Astrocyte (in vitro differentiated cells and primary cell): ENCODE data around the gene IL19. TPM values are rescaled to one million over a fixed set of nuclear protein-coding genes. Genes with fewer than 3 reads are reported as not detected.

ENCODE experiments used
- DNase-seq: peaks from one replicate; pipeline ENCODE4 v3.0.0-alpha.2; 2010; ENCODE audit warnings: low read depth
- FAIRE-seq: peaks from 2 replicates; lab custom pipeline; 2011; peaks lifted over from hg19 to GRCh38; lab: Jason Lieb, UNC
- H2AFZ ChIP-seq: 2 replicates; pipeline ENCODE4 v1.6.0; 2012; ENCODE audit warnings: low read depth, low read length, inconsistent platforms
- H3K27ac ChIP-seq: 2 replicates; pipeline ENCODE4 v1.5.1; 2011; ENCODE audit warnings: low read depth, low read length, inconsistent platforms
- H3K27me3 ChIP-seq: 2 replicates; pipeline ENCODE4 v1.6.0; 2011; ENCODE audit warnings: low read length, inconsistent platforms; ENCODE audit not compliant: insufficient read depth
- H3K36me3 ChIP-seq: 2 replicates; pipeline ENCODE4 v1.5.1; 2011; ENCODE audit warnings: low read length, inconsistent platforms; ENCODE audit not compliant: insufficient read depth
- H3K4me1 ChIP-seq: 2 replicates; pipeline ENCODE4 v1.5.1; 2011; ENCODE audit warnings: low read length, inconsistent platforms; ENCODE audit not compliant: insufficient read depth
- H3K4me2 ChIP-seq: 2 replicates; pipeline ENCODE4 v1.6.0; 2012; ENCODE audit warnings: low read length, inconsistent platforms
- H3K4me3 ChIP-seq: 2 replicates; pipeline ENCODE4 v1.5.1; 2011; ENCODE audit warnings: low read depth, mild to moderate bottlenecking, low read length, inconsistent platforms; ENCODE audit not compliant: insufficient read depth
- H3K79me2 ChIP-seq: 2 replicates; pipeline ENCODE4 v1.6.0; 2012; ENCODE audit warnings: mild to moderate bottlenecking, low read length, inconsistent platforms; ENCODE audit not compliant: insufficient read depth
- H3K9ac ChIP-seq: 2 replicates; pipeline ENCODE4 v1.6.0; 2012; ENCODE audit warnings: mild to moderate bottlenecking, low read length, inconsistent platforms
- H3K9me3 ChIP-seq: 2 replicates; pipeline ENCODE4 v1.5.1; 2012; ENCODE audit warnings: low read depth, mild to moderate bottlenecking, low read length, inconsistent platforms; ENCODE audit not compliant: insufficient read depth
- H4K20me1 ChIP-seq: 2 replicates; pipeline ENCODE4 v1.6.0; 2012; ENCODE audit warnings: low read length, inconsistent platforms; ENCODE audit not compliant: insufficient read depth
- H3K27ac Mint-ChIP-seq: one replicate; pipeline ENCODE4 v1.8.0; 2021; ENCODE audit warnings: mild to moderate bottlenecking, mixed read lengths; ENCODE audit not compliant: unreplicated experiment
- H3K27me3 Mint-ChIP-seq: one replicate; pipeline ENCODE4 v1.8.0; 2021; ENCODE audit warnings: low read depth, mixed read lengths; ENCODE audit not compliant: unreplicated experiment
- H3K36me3 Mint-ChIP-seq: one replicate; pipeline ENCODE4 v1.8.0; 2021; ENCODE audit warnings: low read depth, mixed read lengths; ENCODE audit not compliant: unreplicated experiment
- H3K4me1 Mint-ChIP-seq: one replicate; pipeline ENCODE4 v1.8.0; 2021; ENCODE audit warnings: low read depth, mixed read lengths; ENCODE audit not compliant: unreplicated experiment
- H3K4me3 Mint-ChIP-seq: one replicate; pipeline ENCODE4 v1.8.0; 2021; ENCODE audit warnings: mild to moderate bottlenecking, moderate library complexity, mixed read lengths; ENCODE audit not compliant: unreplicated experiment
- H3K9me3 Mint-ChIP-seq: one replicate; pipeline ENCODE4 v1.8.0; 2021; ENCODE audit warnings: mild to moderate bottlenecking, mixed read lengths; ENCODE audit not compliant: unreplicated experiment
- CTCF ChIP-seq: IDR thresholded peaks from 2 replicates; pipeline ENCODE4 v1.5.1; 2011; ENCODE audit warnings: low read depth, mild to moderate bottlenecking, inconsistent platforms, low read length, moderate library complexity; ENCODE audit not compliant: insufficient read depth
- EZH2 ChIP-seq: IDR thresholded peaks from 2 replicates; pipeline ENCODE4 v1.6.1; 2012; ENCODE audit warnings: mild to moderate bottlenecking, low read length, inconsistent platforms; ENCODE audit not compliant: insufficient read depth
- total RNA-seq: library from RNA; stranded (reverse); gene quantifications from 2 replicates; pipeline ENCODE4 v1.2.1, GENCODE V29; 2021

Gene IL19
- total RNA-seq, 1 donor from 2014 or later, result 0.23 TPM

- TF ChIP-seq EZH2 (no peak), CTCF (no peak)
- Mint-ChIP-seq H3K9me3 (no peaks in the 10 kb centered on the region), H3K27ac (no peak within 1 kb of the TSS), H3K4me1 (peaks cover 21% of the 10 kb centered on the region), H3K36me3 (no peaks in the 10 kb centered on the region), H3K4me3 (peak within 1 kb of the TSS; percentile 35), H3K27me3 (peaks cover 66% of the 10 kb centered on the region)
- Histone ChIP-seq H2AFZ (no peak within 1 kb of the TSS), H3K36me3 (no peaks in the 10 kb centered on the region), H3K9ac (no peak within 1 kb of the TSS), H3K4me2 (no peak within 1 kb of the TSS), H3K79me2 (no peaks in the 10 kb centered on the region), H3K4me3 (no peak within 1 kb of the TSS), H3K9me3 (no peaks in the 10 kb centered on the region), H3K4me1 (peaks cover 8% of the 10 kb centered on the region), H3K27ac (no peak within 1 kb of the TSS), H4K20me1 (no peaks in the 10 kb centered on the region), H3K27me3 (peaks cover 50% of the 10 kb centered on the region)
- FAIRE-seq (no peak), DNase-seq (no peak)
These were observed 1.8 kb downstream of the IL19 start, which contains the start of gene IL10 for GRCh38 chr1:206772243-206772937. Gene IL10 (minus strand): TSS chr1:206772494. CDS start chr1:206772435, 59 bp downstream.

GRCh38 chr1:206774093-206774492, 3.5 kb downstream of the IL19 start:
- Histone ChIP-seq H3K27ac (no peak overlapping the region), H3K27me3 (peaks cover 51% of the 10 kb centered on the region), H4K20me1 (no peaks in the 10 kb centered on the region), H3K4me1 (peaks cover 8% of the 10 kb centered on the region), H3K4me2 (no peak overlapping the region), H3K4me3 (no peak overlapping the region), H3K9ac (no peak overlapping the region), H3K36me3 (no peaks in the 10 kb centered on the region), H3K9me3 (no peaks in the 10 kb centered on the region), H2AFZ (no peak overlapping the region), H3K79me2 (no peaks in the 10 kb centered on the region)
- no peak overlapping the region for H3K4me3 Mint-ChIP-seq
- no peak for FAIRE-seq
- DNase-seq, result no peak
- no peaks in the 10 kb centered on the region for H3K36me3 Mint-ChIP-seq
- H3K9me3 Mint-ChIP-seq, result no peaks in the 10 kb centered on the region
- H3K27ac Mint-ChIP-seq, result no peak overlapping the region
- peaks cover 57% of the 10 kb centered on the region for H3K27me3 Mint-ChIP-seq
- peaks cover 21% of the 10 kb centered on the region for H3K4me1 Mint-ChIP-seq
- no peak for TF ChIP-seq CTCF
- no peak for TF ChIP-seq EZH2

- Histone ChIP-seq H3K9ac (no peak overlapping the region), H3K4me2 (no peak overlapping the region), H3K4me3 (no peak overlapping the region), H3K4me1 (no peaks in the 10 kb centered on the region), H3K79me2 (no peaks in the 10 kb centered on the region), H3K9me3 (no peaks in the 10 kb centered on the region), H3K36me3 (no peaks in the 10 kb centered on the region), H3K27ac (no peak overlapping the region), H3K27me3 (peaks cover 39% of the 10 kb centered on the region), H4K20me1 (no peaks in the 10 kb centered on the region), H2AFZ (no peak overlapping the region)
- DNase-seq, result no peak
- H3K4me3 Mint-ChIP-seq, result no peak overlapping the region
- H3K4me1 Mint-ChIP-seq, result peaks cover 6% of the 10 kb centered on the region
- H3K27ac Mint-ChIP-seq, result no peak overlapping the region
- no peaks in the 10 kb centered on the region for H3K36me3 Mint-ChIP-seq
- FAIRE-seq, result no peak
- no peak for TF ChIP-seq EZH2
- TF ChIP-seq CTCF, result no peak
- H3K9me3 Mint-ChIP-seq, result no peaks in the 10 kb centered on the region
- peaks cover 45% of the 10 kb centered on the region for H3K27me3 Mint-ChIP-seq
These were observed 5.7 kb downstream of the IL19 start for GRCh38 chr1:206776229-206776628.
